ENCODE data around the gene B4GALT5. TPM values are rescaled to one million over a fixed set of nuclear protein-coding genes. Genes with fewer than 3 reads are reported as not detected.

The B4GALT5 gene
- polyA plus RNA-seq, 2 of the 4 experiments (the other 2 are of a cell fraction) = 84.0 to 88.7 TPM

DNA sequence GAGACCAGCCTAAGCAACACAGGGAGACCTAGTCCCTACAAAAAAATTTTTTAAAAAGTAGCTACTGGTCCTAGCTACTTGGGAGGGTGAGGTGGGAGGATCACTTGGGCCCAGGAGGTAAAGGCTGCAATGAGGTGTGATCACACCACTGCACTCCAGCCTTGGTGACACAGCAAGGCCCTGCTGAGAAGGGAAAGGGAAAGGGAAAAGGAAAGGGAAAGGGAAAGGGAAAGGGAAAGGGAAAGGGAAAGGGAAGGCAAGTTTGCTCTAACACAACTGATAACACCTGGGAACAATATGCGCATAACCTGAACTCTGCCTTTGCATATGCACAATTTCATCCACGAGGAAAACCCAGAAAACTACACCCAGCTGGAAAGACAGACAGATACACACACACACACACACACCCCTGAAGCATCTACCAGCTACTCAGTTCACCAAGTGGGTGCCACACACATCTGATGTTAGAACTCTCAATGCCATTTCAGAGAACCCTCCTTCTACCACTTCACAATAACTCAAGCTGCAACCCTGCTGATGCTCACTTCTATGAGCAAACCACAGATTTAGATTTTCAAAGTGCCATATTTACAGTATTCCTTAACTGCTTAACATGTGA, 19.1 kb downstream of the B4GALT5 start:
- FAIRE-seq (no peak), ATAC-seq (no peak), DNase-seq (ENCODE audit: low read depth in 1 of 2, low spot score in 1 of 2) (no peak)
- no peak for TF ChIP-seq NFE2L2 (conservative IDR thresholded peaks at IDR 0.05; ENCODE audit: low read length)
- no peak for TF ChIP-seq HOXB13 (CRISPR knock-in tag; IDR thresholded peaks at IDR 0.05; ENCODE audit: low read depth)
- no peak for TF ChIP-seq CHD4 (IDR thresholded peaks at IDR 0.05; ENCODE audit: borderline replicate concordance)
- TF ChIP-seq, protein P1, sequence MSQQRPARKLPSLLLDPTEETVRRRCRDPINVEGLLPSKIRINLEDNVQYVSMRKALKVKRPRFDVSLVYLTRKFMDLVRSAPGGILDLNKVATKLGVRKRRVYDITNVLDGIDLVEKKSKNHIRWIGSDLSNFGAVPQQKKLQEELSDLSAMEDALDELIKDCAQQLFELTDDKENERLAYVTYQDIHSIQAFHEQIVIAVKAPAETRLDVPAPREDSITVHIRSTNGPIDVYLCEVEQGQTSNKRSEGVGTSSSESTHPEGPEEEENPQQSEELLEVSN (IDR thresholded peaks at IDR 0.05; ENCODE audit: borderline replicate concordance, low read depth) = no peak
- TF ChIP-seq, protein P2, sequence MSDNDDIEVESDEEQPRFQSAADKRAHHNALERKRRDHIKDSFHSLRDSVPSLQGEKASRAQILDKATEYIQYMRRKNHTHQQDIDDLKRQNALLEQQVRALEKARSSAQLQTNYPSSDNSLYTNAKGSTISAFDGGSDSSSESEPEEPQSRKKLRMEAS (IDR thresholded peaks at IDR 0.05) = no peak
- TF ChIP-seq, protein P3, sequence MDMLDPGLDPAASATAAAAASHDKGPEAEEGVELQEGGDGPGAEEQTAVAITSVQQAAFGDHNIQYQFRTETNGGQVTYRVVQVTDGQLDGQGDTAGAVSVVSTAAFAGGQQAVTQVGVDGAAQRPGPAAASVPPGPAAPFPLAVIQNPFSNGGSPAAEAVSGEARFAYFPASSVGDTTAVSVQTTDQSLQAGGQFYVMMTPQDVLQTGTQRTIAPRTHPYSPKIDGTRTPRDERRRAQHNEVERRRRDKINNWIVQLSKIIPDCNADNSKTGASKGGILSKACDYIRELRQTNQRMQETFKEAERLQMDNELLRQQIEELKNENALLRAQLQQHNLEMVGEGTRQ (IDR thresholded peaks at IDR 0.05) = no peak
- TF ChIP-seq FOXS1 (CRISPR knock-in tag; IDR thresholded peaks at IDR 0.05) = no peak
- POLR2A ChIA-PET = interaction anchor here (1.3 kb wide), 1 partner anchor 118 kb away, joined by 3 read pairs; the partner anchor contains the start of gene SLC9A8
- Histone ChIP-seq H3K4me1 (peaks cover 94% of the 10 kb centered on the region), H3K27ac (peak overlapping the region; percentile 98), H3K4me2 (peak overlapping the region; percentile 80), H3K4me3 (no peak overlapping the region), H3K9me3 (no peaks in the 10 kb centered on the region)
- 52% methylated on average over 2 of the region's 2 CpGs for WGBS (ENCODE audit: missing lambda C conversion rate)
- CTCF ChIA-PET = interaction anchor here (0.6 to 2.6 kb wide), 7 partner anchors 12 to 151 kb away, joined by 3 to 14 read pairs (median 3); no protein-coding TSS in a partner anchor

DNA sequence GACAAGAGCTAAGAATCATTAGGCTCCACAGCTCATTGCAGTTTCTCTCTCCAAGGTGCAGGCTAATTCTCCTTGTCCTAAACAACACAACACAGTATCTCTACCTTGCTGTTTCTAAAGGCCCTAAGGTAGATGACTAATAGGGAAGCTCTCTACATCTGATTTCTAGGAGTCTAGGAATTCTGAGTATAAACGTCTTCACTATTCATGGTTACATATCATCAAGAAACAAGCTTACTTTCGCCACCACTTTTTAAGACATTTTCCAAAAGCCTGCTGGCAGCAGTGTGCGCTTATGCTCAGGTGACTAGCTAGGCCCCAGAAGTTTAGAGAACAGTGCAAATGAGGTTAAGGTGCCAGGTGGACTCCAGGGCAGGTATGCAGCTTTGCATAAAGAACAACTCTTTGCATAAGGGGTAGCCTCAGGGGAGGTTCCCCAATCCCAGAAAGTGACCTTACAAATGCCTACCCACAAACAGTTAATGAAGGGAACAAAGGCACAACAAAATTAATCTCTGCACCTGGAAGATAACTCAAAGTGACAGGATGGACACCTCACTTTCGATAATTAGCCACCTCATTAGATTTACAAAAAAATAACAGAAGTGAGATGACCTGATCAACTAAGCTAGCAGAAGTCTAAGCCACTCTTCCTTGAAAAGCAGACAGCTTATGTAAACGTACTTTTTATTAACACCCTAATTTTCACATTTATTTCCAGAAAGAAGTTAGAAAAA, 20.1 kb downstream of the B4GALT5 start:
- FAIRE-seq (no peak), DNase-seq (ENCODE audit: low read depth in 1 of 2, low spot score in 1 of 2) (no peak), ATAC-seq (peak in 1 of 2 experiments; percentile 9; a peak in 2 of 6 replicates)
- H3K4me2 ChIP-seq = peak overlapping the region; percentile 80
- ChIA-PET POLR2A (no interaction called here), CTCF (interaction anchor here (0.7 to 2.6 kb wide), 14 partner anchors 8 to 152 kb away, joined by 3 to 14 read pairs (median 4); no protein-coding TSS in a partner anchor)
- TF ChIP-seq, protein P4, sequence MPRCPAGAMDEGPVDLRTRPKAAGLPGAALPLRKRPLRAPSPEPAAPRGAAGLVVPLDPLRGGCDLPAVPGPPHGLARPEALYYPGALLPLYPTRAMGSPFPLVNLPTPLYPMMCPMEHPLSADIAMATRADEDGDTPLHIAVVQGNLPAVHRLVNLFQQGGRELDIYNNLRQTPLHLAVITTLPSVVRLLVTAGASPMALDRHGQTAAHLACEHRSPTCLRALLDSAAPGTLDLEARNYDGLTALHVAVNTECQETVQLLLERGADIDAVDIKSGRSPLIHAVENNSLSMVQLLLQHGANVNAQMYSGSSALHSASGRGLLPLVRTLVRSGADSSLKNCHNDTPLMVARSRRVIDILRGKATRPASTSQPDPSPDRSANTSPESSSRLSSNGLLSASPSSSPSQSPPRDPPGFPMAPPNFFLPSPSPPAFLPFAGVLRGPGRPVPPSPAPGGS (IDR thresholded peaks at IDR 0.05) = no peak
- no peak for TF ChIP-seq HDAC2 (IDR thresholded peaks at IDR 0.05)
- TF ChIP-seq TFCP2L1 (CRISPR knock-in tag; IDR thresholded peaks at IDR 0.05) = no peak
- no peak for TF ChIP-seq FOXS1 (CRISPR knock-in tag; IDR thresholded peaks at IDR 0.05)
- TF ChIP-seq JUNB (IDR thresholded peaks at IDR 0.05) = no peak
- no peak for TF ChIP-seq GATA3 (IDR thresholded peaks at IDR 0.05; ENCODE audit: borderline replicate concordance)
- TF ChIP-seq RAD21 (conservative IDR thresholded peaks at IDR 0.05 in 1 of 2, IDR thresholded peaks at IDR 0.05 in 1 of 2) = no peak
- no peak for TF ChIP-seq HOXB13 (CRISPR knock-in tag; IDR thresholded peaks at IDR 0.05; ENCODE audit: low read depth)
- no peak for TF ChIP-seq BHLHE40 (IDR thresholded peaks at IDR 0.05; ENCODE audit: low read depth, low read length)
- no peak for TF ChIP-seq HEYL (CRISPR knock-in tag; IDR thresholded peaks at IDR 0.05)
- no peak for TF ChIP-seq KDM5A (IDR thresholded peaks at IDR 0.05)
- TF ChIP-seq RFX5 (IDR thresholded peaks at IDR 0.05) = no peak
- TF ChIP-seq POLR2AphosphoS2 (conservative IDR thresholded peaks at IDR 0.05; ENCODE audit: low read length) = no peak
- TF ChIP-seq MYC (IDR thresholded peaks at IDR 0.05; ENCODE audit: borderline replicate concordance, low read length) = no peak
- no peak for TF ChIP-seq CHD2 (IDR thresholded peaks at IDR 0.05; ENCODE audit: low read length, partially characterized antibody)
- TF ChIP-seq, protein P3 (IDR thresholded peaks at IDR 0.05) = no peak
- no peak for TF ChIP-seq ZFP36 (IDR thresholded peaks at IDR 0.05; ENCODE audit: borderline replicate concordance, partially characterized antibody)
- TF ChIP-seq KDM1A (IDR thresholded peaks at IDR 0.05; ENCODE audit: low read depth) = no peak
- TF ChIP-seq, protein P5, sequence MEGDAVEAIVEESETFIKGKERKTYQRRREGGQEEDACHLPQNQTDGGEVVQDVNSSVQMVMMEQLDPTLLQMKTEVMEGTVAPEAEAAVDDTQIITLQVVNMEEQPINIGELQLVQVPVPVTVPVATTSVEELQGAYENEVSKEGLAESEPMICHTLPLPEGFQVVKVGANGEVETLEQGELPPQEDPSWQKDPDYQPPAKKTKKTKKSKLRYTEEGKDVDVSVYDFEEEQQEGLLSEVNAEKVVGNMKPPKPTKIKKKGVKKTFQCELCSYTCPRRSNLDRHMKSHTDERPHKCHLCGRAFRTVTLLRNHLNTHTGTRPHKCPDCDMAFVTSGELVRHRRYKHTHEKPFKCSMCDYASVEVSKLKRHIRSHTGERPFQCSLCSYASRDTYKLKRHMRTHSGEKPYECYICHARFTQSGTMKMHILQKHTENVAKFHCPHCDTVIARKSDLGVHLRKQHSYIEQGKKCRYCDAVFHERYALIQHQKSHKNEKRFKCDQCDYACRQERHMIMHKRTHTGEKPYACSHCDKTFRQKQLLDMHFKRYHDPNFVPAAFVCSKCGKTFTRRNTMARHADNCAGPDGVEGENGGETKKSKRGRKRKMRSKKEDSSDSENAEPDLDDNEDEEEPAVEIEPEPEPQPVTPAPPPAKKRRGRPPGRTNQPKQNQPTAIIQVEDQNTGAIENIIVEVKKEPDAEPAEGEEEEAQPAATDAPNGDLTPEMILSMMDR (IDR thresholded peaks at IDR 0.05) = no peak
- peak overlapping the region; percentile 98 for H3K27ac ChIP-seq
- H3K4me1 ChIP-seq = peaks cover 95% of the 10 kb centered on the region
- H3K4me3 ChIP-seq = no peak overlapping the region
- 56% methylated on average over 5 of the region's 5 CpGs for WGBS (ENCODE audit: missing lambda C conversion rate)
- H3K9me3 ChIP-seq = no peaks in the 10 kb centered on the region

All from A549 (cell line).